AG09309 (cell line): ENCODE measurements around the gene ZNF467.

Experiments
- DNase-seq: peaks from one replicate; pipeline ENCODE4 v3.0.0-alpha.2; 2010; ENCODE audit warnings: low read depth
- H3K4me3 ChIP-seq: 2 replicates; pipeline ENCODE4 v1.5.1; 2011; ENCODE audit warnings: mild to moderate bottlenecking, low read depth, low read length, moderate library complexity; ENCODE audit not compliant: control insufficient read depth
- TF ChIP-seq, protein P1 (sequence below): IDR thresholded peaks from 2 replicates; pipeline ENCODE4 v1.5.1; 2011; ENCODE audit warnings: mild to moderate bottlenecking, low read depth, low read length, inconsistent platforms; ENCODE audit not compliant: insufficient read depth, control insufficient read depth; ENCODE audit errors: missing control alignments

Gene ZNF467

DNA sequence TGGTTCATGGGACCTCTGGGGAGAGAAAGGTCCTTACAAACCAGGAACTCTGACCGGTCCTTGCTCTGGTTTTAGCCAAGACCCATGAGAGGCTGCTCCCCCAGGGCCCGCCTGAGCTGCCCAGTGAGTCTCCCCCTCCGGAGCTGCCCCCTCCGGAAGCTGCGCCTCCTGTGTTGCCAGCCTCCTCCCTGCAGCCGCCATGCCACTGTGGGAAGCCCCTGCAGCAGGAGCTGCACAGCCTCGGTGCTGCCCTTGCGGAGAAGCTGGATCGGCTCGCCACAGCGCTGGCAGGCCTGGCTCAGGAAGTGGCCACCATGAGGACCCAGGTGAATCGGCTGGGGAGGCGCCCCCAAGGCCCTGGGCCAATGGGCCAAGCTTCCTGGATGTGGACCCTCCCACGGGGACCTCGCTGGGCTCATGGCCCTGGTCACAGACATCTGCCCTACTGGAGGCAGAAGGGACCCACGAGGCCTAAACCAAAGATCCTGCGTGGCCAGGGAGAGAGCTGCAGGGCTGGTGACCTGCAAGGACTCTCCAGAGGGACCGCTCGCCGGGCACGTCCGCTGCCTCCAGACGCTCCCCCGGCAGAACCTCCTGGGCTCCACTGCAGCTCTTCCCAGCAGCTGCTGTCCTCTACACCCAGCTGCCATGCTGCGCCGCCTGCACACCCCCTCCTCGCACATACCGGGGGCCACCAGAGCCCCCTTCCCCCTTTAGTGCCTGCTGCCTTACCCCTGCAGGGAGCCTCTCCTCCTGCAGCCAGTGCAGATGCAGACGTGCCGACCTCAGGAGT lies 40.1 kb downstream of the ZNF467 start:
- DNase-seq = no peak
- TF ChIP-seq, protein P1, sequence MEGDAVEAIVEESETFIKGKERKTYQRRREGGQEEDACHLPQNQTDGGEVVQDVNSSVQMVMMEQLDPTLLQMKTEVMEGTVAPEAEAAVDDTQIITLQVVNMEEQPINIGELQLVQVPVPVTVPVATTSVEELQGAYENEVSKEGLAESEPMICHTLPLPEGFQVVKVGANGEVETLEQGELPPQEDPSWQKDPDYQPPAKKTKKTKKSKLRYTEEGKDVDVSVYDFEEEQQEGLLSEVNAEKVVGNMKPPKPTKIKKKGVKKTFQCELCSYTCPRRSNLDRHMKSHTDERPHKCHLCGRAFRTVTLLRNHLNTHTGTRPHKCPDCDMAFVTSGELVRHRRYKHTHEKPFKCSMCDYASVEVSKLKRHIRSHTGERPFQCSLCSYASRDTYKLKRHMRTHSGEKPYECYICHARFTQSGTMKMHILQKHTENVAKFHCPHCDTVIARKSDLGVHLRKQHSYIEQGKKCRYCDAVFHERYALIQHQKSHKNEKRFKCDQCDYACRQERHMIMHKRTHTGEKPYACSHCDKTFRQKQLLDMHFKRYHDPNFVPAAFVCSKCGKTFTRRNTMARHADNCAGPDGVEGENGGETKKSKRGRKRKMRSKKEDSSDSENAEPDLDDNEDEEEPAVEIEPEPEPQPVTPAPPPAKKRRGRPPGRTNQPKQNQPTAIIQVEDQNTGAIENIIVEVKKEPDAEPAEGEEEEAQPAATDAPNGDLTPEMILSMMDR = no peak
- no peak overlapping the region for H3K4me3 ChIP-seq

DNA sequence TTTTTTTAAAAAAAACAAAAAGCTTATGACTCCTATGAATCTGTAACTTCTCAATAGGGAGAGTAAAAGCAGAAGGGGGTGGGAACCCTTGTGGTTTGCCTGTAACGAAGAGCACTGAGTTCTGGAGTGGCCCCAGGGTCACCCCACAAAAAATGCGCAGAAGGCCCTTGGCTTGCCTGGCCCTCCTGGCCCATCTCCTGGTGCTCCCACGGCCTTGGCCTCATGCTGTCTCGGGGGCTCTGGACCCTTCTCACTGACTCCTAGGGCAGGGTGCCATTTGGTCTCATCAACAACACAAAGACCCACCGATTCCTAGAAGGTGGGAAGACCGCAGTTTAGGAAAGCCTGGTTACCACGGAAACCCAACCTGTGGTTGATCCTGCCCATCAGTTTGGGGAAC lies 40.8 kb downstream of the ZNF467 start:
- no peak overlapping the region for H3K4me3 ChIP-seq
- DNase-seq = no peak
- TF ChIP-seq, protein P1 = no peak

DNA sequence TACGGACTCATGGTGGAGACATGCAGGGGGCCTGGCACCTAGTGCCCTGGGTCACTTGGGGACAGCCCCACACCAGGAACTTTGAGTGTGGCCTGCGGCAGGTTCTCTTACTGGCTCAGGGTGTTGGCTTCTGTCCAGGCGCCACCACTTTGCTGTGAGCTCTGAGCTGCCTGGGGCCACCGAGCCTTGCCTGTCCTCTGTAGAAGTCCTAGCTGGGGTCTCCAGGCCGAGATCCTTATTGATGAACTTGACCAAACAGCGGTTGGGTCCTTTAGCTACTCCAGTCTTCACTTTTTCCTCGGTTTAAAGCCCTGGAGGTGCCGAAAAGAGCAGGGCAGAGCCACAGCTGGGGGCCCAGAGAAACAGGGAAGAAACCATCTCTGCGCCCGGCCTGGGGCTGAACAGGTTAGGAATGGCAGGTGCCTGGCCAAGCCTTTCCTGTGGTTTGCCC lies 41.3 kb downstream of the ZNF467 start:
- TF ChIP-seq, protein P1 = no peak
- no peak for DNase-seq

DNA sequence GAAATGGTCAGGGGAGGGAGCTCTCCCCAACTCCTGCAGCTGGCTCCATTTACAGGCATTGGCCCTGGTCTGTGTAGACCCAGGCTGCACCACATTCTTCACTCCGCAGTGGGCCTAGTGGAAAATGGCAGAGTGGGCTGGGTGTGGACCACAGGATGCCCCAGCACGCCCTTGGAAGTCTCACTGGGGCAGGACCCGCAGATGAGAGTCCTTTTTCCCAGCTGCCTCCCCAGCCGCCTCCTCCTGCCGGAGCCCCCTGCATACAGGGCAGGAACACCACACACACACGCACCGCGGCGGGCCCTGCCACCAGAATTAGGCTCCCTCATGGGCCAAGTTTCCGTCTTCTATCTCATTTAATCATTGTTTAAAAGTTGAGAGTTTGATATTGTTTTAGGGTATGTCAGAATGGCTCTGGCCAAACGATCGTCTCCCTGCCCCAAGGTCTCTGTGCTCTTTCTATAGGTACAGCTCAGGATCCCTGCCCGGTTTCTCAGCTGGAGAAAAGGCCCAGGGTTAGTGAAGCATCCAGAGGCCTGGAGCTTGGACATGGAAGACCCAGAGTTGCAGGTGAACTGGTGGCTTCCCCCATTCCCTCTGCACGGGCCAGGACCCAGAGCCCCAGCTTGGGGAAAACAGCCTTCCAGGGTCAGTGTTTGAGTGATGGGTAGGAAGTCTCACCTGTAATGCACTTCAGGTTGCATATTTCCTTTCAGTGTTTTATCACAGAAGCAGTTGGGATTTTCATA lies 42.0 kb downstream of the ZNF467 start:
- DNase-seq = no peak
- TF ChIP-seq, protein P1 = no peak
- no peak overlapping the region for H3K4me3 ChIP-seq

More for the DNA sequence above, 41.3 kb downstream of the ZNF467 start:
- H3K4me3 ChIP-seq = no peak overlapping the region

DNA sequence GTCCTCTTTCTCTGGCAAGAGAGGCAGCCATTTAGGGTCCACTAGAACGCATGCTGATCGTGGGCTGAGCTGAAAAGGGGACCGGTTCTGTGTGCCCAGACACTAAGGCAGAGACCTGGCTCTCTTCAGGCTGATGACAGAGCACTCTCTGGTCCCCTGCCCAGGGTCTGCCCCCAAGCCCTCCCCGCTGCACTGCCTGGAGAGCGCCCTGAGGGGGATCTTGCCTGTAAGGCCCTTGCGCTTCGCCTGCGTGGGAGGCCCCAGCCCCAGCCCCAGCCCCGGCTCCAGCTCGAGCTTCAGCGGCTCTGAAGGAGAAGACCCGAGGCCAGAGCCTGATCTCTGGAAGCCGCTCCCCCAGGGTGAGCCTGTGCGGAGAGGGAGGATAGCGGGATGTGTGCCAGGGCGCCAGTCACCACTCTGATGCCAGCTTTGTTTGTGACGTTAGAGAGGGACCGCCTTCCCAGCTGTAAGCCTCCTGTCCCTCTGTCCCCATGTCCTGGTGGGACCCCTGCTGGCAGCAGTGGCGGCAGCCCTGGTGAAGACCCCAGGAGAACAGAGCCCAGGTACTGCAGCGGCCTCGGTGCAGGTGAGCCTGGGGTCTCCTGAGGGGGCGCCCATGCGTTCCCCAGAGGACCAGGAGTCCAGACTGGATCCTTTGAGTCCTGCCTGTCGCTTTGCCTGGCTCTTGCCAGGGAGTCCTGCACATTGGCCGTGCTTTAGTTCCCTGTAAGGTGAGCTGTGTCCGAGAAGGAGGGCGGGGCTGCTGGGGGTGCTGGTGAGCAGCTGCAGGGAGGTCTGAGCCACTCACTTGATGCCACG lies 43.2 kb downstream of the ZNF467 start:
- DNase-seq = no peak
- H3K4me3 ChIP-seq = no peak overlapping the region
- TF ChIP-seq, protein P1 = no peak

DNA sequence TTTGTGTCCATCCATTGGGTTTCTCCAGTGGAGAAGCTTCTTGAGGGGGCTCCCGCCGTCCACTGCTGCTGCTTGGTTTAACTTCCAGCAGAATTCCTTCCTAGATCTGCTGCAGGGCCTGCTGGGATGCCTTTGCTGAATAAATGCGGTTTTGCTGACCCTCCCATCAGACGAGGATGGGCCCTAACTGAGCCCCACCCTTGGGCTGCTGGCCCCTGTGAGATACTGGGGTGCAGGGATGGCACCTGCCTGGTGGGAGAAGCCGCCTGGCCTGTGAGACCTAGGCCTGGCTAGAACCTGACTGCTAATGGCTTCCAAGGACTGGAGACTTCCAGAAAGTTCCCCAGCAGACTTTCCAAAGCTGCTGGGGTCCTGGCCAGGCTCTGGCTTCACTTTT lies 43.8 kb downstream of the ZNF467 start:
- TF ChIP-seq, protein P1 = no peak
- DNase-seq = no peak
- H3K4me3 ChIP-seq = no peak overlapping the region
